Measurements from ENCODE around the gene FBXO15. TPM values are rescaled to one million over a fixed set of nuclear protein-coding genes. Genes with fewer than 3 reads are reported as not detected.

Gene FBXO15
- total RNA-seq, 1 experiment from 2014 or later = 2.2 TPM

DNA sequence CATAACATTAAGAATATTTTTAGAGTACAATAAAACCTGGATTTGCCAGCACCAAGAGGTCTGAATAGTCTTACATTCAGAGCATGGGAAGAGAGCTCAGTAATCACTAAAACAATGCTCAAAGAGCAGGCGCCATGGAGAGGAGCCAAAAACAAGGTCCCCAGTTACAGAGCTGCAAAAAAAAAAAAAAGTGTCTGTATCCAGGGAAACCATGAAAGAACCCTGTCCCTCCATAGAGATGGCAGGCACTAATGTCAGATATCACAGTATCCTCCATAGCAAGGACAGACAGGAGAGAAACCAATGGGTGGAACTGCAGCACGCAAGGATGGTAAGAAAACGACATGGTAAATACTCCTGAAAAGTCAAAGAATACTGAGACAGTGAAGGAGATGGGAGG lies 19.5 kb downstream of the FBXO15 start:
- POLR2A ChIA-PET (ENCODE audit: unreplicated experiment) = no interaction called here
- Histone ChIP-seq H4K20me1 (ENCODE audit: insufficient read depth) (no peaks in the 10 kb centered on the region), H3K9me3 (ENCODE audit: insufficient read depth, low read depth) (no peaks in the 10 kb centered on the region), H3K79me2 (ENCODE audit: low read depth) (no peaks in the 10 kb centered on the region), H3K27ac (no peak overlapping the region), H3K36me3 (ENCODE audit: low read depth) (no peaks in the 10 kb centered on the region), H3K9me2 (ENCODE audit: insufficient read depth) (no peaks in the 10 kb centered on the region), H3K4me2 (no peak overlapping the region), H3K4me3 (no peak overlapping the region), H3K4me1 (replicated peaks; ENCODE audit: insufficient read depth) (no peaks in the 10 kb centered on the region), H3K27me3 (ENCODE audit: insufficient read depth, low read depth) (peaks cover 62% of the 10 kb centered on the region), H3F3A (ENCODE audit: insufficient read depth, low read depth) (no peaks in the 10 kb centered on the region), H2AFZ (no peak overlapping the region)
- BruUV-seq (replicated peaks) = no TSS peak
- CTCF ChIA-PET = interaction anchor here (0.5 kb wide), 1 partner anchor 17 kb away, joined by 3 read pairs; no protein-coding TSS in a partner anchor
- DNase-seq = no peak
- TF ChIP-seq, protein P1, sequence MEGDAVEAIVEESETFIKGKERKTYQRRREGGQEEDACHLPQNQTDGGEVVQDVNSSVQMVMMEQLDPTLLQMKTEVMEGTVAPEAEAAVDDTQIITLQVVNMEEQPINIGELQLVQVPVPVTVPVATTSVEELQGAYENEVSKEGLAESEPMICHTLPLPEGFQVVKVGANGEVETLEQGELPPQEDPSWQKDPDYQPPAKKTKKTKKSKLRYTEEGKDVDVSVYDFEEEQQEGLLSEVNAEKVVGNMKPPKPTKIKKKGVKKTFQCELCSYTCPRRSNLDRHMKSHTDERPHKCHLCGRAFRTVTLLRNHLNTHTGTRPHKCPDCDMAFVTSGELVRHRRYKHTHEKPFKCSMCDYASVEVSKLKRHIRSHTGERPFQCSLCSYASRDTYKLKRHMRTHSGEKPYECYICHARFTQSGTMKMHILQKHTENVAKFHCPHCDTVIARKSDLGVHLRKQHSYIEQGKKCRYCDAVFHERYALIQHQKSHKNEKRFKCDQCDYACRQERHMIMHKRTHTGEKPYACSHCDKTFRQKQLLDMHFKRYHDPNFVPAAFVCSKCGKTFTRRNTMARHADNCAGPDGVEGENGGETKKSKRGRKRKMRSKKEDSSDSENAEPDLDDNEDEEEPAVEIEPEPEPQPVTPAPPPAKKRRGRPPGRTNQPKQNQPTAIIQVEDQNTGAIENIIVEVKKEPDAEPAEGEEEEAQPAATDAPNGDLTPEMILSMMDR (conservative IDR thresholded peaks at IDR 0.05) = no peak
- TF ChIP-seq EZH2 (IDR thresholded peaks at IDR 0.05; ENCODE audit: low read depth) = no peak
- intact Hi-C loops (cut with micrococcal nuclease; ENCODE audit: unreplicated experiment) = no loop called here

DNA sequence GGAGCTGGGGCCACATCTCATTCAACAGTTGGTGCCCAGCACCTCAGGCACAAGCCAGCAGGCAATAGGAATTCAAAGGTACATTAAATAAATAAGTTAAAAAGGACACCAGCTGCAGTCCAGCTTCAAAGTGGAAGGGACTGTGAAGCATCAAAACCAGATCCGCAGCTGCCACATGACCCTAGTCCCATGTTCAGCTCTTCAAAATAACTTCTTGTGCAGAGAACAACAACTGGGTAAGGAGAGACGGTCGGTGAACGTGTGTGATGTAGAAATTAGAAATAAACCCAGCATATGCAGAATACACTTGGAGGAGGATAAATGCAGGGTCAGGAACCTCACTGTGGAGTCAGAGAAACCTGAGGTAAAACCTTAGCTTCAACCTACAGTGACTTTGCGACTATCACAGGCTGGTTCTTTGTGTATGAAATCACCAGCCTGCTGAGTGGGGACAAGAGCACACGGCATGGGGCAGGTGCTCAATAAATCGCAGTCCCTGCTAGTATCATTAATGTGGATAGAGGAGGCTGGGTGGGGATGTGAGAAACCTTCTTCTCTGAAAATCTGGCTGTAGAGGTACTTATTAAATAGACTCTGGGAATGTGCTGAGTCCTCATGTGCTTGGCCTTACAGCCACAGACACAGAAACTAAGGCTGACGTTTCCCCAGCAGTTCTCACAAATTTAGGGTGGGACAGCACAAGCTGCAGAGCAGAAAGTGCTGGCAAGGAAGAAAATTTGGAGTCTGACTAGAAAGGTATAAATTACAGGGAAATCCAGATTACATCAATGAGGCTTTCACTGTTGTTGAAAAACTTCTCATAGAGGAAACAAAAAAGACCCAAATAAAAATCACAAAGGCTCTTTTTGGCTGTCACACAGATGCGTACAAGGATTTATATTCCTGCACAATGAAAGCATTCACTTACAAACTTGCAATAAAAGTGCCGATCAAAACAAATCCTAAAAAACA lies 20.7 kb downstream of the FBXO15 start:
- H4K20me1 ChIP-seq (ENCODE audit: insufficient read depth) = no peaks in the 10 kb centered on the region
- H3K27ac ChIP-seq = no peak overlapping the region
- H3K4me3 ChIP-seq = no peak overlapping the region
- no peaks in the 10 kb centered on the region for H3F3A ChIP-seq (ENCODE audit: insufficient read depth, low read depth)
- no peak overlapping the region for H2AFZ ChIP-seq
- TF ChIP-seq, protein P1 (conservative IDR thresholded peaks at IDR 0.05) = no peak
- TF ChIP-seq EZH2 (IDR thresholded peaks at IDR 0.05; ENCODE audit: low read depth) = no peak
- intact Hi-C loops (cut with micrococcal nuclease; ENCODE audit: unreplicated experiment) = no loop called here
- H3K4me1 ChIP-seq (replicated peaks; ENCODE audit: insufficient read depth) = no peaks in the 10 kb centered on the region
- H3K79me2 ChIP-seq (ENCODE audit: low read depth) = no peaks in the 10 kb centered on the region
- no peaks in the 10 kb centered on the region for H3K9me3 ChIP-seq (ENCODE audit: insufficient read depth, low read depth)
- DNase-seq = no peak
- no peak overlapping the region for H3K4me2 ChIP-seq
- H3K27me3 ChIP-seq (ENCODE audit: insufficient read depth, low read depth) = peaks cover 66% of the 10 kb centered on the region
- CTCF ChIA-PET = no interaction called here
- POLR2A ChIA-PET (ENCODE audit: unreplicated experiment) = no interaction called here
- no TSS peak for BruUV-seq (replicated peaks)
- no peaks in the 10 kb centered on the region for H3K9me2 ChIP-seq (ENCODE audit: insufficient read depth)
- no peaks in the 10 kb centered on the region for H3K36me3 ChIP-seq (ENCODE audit: low read depth)

DNA sequence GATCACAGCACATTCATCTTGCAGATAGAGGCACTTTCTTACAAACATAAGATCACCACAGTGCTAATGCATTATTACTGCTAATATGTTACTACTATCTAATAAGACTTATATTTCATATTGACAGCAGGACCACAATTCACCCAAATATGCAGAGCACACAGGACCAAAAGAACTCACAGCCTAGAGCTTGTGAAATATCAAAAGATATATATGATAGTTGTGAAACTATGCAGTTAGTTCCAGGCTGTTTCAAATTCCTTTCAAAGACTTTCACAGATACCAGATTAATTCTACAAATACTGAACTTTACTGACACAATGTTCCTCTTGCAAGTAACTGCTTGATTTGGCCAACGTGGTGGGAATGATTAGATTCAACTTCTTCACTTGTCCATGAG lies 23.0 kb downstream of the FBXO15 start:
- H4K20me1 ChIP-seq (ENCODE audit: insufficient read depth) = no peaks in the 10 kb centered on the region
- H3K27me3 ChIP-seq (ENCODE audit: insufficient read depth, low read depth) = peaks cover 48% of the 10 kb centered on the region
- no peaks in the 10 kb centered on the region for H3K4me1 ChIP-seq (replicated peaks; ENCODE audit: insufficient read depth)
- H3F3A ChIP-seq (ENCODE audit: insufficient read depth, low read depth) = no peaks in the 10 kb centered on the region
- H3K9me3 ChIP-seq (ENCODE audit: insufficient read depth, low read depth) = no peaks in the 10 kb centered on the region
- no peak overlapping the region for H3K27ac ChIP-seq
- no peaks in the 10 kb centered on the region for H3K79me2 ChIP-seq (ENCODE audit: low read depth)
- no peak for DNase-seq
- no peak overlapping the region for H3K4me2 ChIP-seq
- TF ChIP-seq EZH2 (IDR thresholded peaks at IDR 0.05; ENCODE audit: low read depth) = no peak
- TF ChIP-seq, protein P1 (conservative IDR thresholded peaks at IDR 0.05) = no peak
- no peaks in the 10 kb centered on the region for H3K36me3 ChIP-seq (ENCODE audit: low read depth)
- H3K9me2 ChIP-seq (ENCODE audit: insufficient read depth) = no peaks in the 10 kb centered on the region
- ChIA-PET CTCF (interaction anchor here (0.6 kb wide), 1 partner anchor 280 kb away, joined by 5 read pairs; no protein-coding TSS in a partner anchor), POLR2A (ENCODE audit: unreplicated experiment) (interaction anchor here (0.5 kb wide), 1 partner anchor 136 kb away, joined by 3 read pairs; no protein-coding TSS in a partner anchor)
- no TSS peak for BruUV-seq (replicated peaks)
- no peak overlapping the region for H3K4me3 ChIP-seq
- intact Hi-C loops (cut with micrococcal nuclease; ENCODE audit: unreplicated experiment) = no loop called here
- H2AFZ ChIP-seq = no peak overlapping the region

Data from PC-9 (cell line).